SH-SY5Y (cell line): ENCODE results near the gene ZDHHC21.

Experiments used
- GATA2 ChIP-seq: IDR thresholded peaks from 2 replicates; pipeline ENCODE4 v1.6.1; 2011; ENCODE audit warnings: mild to moderate bottlenecking, low read depth, low read length
- GATA3 ChIP-seq: IDR thresholded peaks from 2 replicates; pipeline ENCODE4 v1.6.1; 2011; ENCODE audit warnings: low read depth, mild to moderate bottlenecking, low read length, moderate library complexity

GRCh38 chr9:14561929-14562405 is 131.3 kb downstream of the ZDHHC21 start:
- TF ChIP-seq GATA3 (no peak), GATA2 (no peak)
